HepG2 (cell line): ENCODE data around the gene ICOS. TPM values are rescaled to one million over a fixed set of nuclear protein-coding genes. Genes with fewer than 3 reads are reported as not detected.

Experiments used
- ATAC-seq: fragments of 200-7000 bp; cut with Tn5 transposase; 3 replicates; pipeline ENCODE4 v1.9.1; 2020; ENCODE audit warnings: mild to moderate bottlenecking, moderate library complexity
- Bru-seq: library from RNA; stranded (reverse); fragments of 400-500 nt; gene quantifications from one replicate; lab custom pipeline; 2021; lab: Mats Ljungman, UMichigan
- BruChase-seq, 2 experiments: library from RNA; stranded (reverse); fragments of 400-500 nt; gene quantifications; one replicate each; lab custom pipeline; 2021; lab: Mats Ljungman, UMichigan
- BruUV-seq: library from RNA; stranded (reverse); fragments of 400-500 nt; replicated peaks from 2 replicates; lab custom pipeline; 2021; lab: Mats Ljungman, UMichigan
- CTCF ChIA-PET: fragments of 300-600 bp; formaldehyde crosslinking; extraction: SDS; loops from one replicate; lab custom pipeline; 2021; ENCODE audit warnings: low total read pairs, inconsistent platforms, low intra/inter-chr PET ratio; lab: Yijun Ruan, JAX
- POLR2A ChIA-PET: fragments of 350-600 bp; sonication (Branson Sonifier 250); formaldehyde crosslinking; loops from one replicate; lab custom pipeline; 2020; ENCODE audit warnings: antibody characterized with exemption, inconsistent platforms; lab: Yijun Ruan, JAX
- DNase-seq: peaks from one replicate; pipeline ENCODE4 v3.0.0-alpha.2; 2015; ENCODE audit warnings: low spot score
- FAIRE-seq: peaks from 3 replicates; lab custom pipeline; 2011; peaks lifted over from hg19 to GRCh38; lab: Jason Lieb, UNC
- H2AFZ ChIP-seq: one replicate; pipeline ENCODE4 v1.6.1; 2011; ENCODE audit warnings: low read length, inconsistent platforms
- H3K27ac ChIP-seq: fragments of 300-600 bp; 3 replicates; pipeline ENCODE4 v1.8.0; 2011; ENCODE audit warnings: mixed run types, mild to moderate bottlenecking, mixed read lengths, low read length, inconsistent platforms; ENCODE audit not compliant: insufficient read depth; ENCODE audit errors: extremely low read length
- H3K27me3 ChIP-seq, 2 experiments: fragments of 200-600 bp in 1 of 2; 2 replicates in 1 of 2; 3 replicates in 1 of 2; pipeline versions ENCODE4 v1.6.0 to v1.8.0; 2011; ENCODE audit warnings: low read length in 2 of 2, mild to moderate bottlenecking in 2 of 2, moderate library complexity in 2 of 2, inconsistent platforms in 1 of 2; ENCODE audit not compliant: insufficient read depth in 2 of 2, control insufficient read depth in 1 of 2
- H3K36me3 ChIP-seq, 2 experiments: fragments of 200-600 bp in 1 of 2; replicated peaks in 1 of 2; 2 replicates in 1 of 2; 3 replicates in 1 of 2; pipeline versions ENCODE4 v1.5.1 to v1.8.0; 2011; ENCODE audit warnings: low read length in 2 of 2, inconsistent platforms in 1 of 2; ENCODE audit not compliant: insufficient read depth in 2 of 2, control insufficient read depth in 1 of 2
- H3K4me1 ChIP-seq: 2 replicates; pipeline ENCODE4 v1.5.1; 2012; ENCODE audit warnings: low read length, inconsistent platforms; ENCODE audit not compliant: insufficient read depth
- H3K4me2 ChIP-seq: 2 replicates; pipeline ENCODE4 v1.6.0; 2011; ENCODE audit warnings: low read depth, low read length, inconsistent platforms
- H3K4me3 ChIP-seq, 3 experiments: fragments of 200-600 bp in 1 of 3; sonication (generic), shearing (Covaris generic) in 1 of 3; replicated peaks in 1 of 3; 2 replicates each; pipeline ENCODE4 v1.5.1; 2011 to 2016; ENCODE audit warnings: low read length in 3 of 3, inconsistent platforms in 2 of 3, low read depth in 2 of 3, mild to moderate bottlenecking in 2 of 3, control low read depth in 1 of 3, mixed read lengths in 1 of 3; ENCODE audit not compliant: insufficient read depth in 1 of 3
- H3K79me2 ChIP-seq: one replicate; pipeline ENCODE4 v1.6.1; 2011; ENCODE audit warnings: low read length, inconsistent platforms; ENCODE audit not compliant: insufficient read depth
- H3K9ac ChIP-seq: 2 replicates; pipeline ENCODE4 v1.6.0; 2011; ENCODE audit warnings: mild to moderate bottlenecking, low read depth, low read length, inconsistent platforms; ENCODE audit not compliant: insufficient read depth
- H3K9me3 ChIP-seq: 2 replicates; pipeline ENCODE4 v1.5.1; 2012; ENCODE audit warnings: mild to moderate bottlenecking, low read length
- H4K20me1 ChIP-seq: 2 replicates; pipeline ENCODE4 v1.6.0; 2011; ENCODE audit warnings: inconsistent platforms, mild to moderate bottlenecking, low read length, moderate library complexity; ENCODE audit not compliant: insufficient read depth
- CEBPB ChIP-seq: IDR thresholded peaks from 2 replicates; pipeline ENCODE4 v1.6.1; 2011; ENCODE audit warnings: low read depth, low read length, improper control_type of control experiment, borderline replicate concordance
- DNMT1 ChIP-seq: sonication (generic); formaldehyde crosslinking; IDR thresholded peaks from 2 replicates; pipeline ENCODE4 v1.5.1; 2020; ENCODE audit warnings: mild to moderate bottlenecking, missing genetic modification reagents
- PHB2 ChIP-seq: fragments of 450-650 bp; IDR thresholded peaks from 2 replicates; pipeline ENCODE4 v1.6.1; 2018; ENCODE audit not compliant: partially characterized antibody
- RBFOX2 ChIP-seq: fragments of 200-400 bp; formaldehyde crosslinking; IDR thresholded peaks from 2 replicates; pipeline ENCODE4 v1.6.1; 2017; ENCODE audit warnings: low read depth, mild to moderate bottlenecking, low read length
- RCOR2 ChIP-seq: IDR thresholded peaks from 2 replicates; pipeline ENCODE4 v1.6.1; 2016; ENCODE audit warnings: missing biosample characterization, missing genetic modification reagents
- SNAPC2 ChIP-seq: sonication (generic); formaldehyde crosslinking; IDR thresholded peaks from 2 replicates; pipeline ENCODE4 v1.8.1; 2022; ENCODE audit warnings: mild to moderate bottlenecking, missing genetic modification reagents
- ZFP36L2 ChIP-seq: sonication (generic); formaldehyde crosslinking; IDR thresholded peaks from 2 replicates; pipeline ENCODE4 v1.4.0; 2020; ENCODE audit warnings: missing genetic modification reagents
- ZFYVE20 ChIP-seq: sonication (generic); formaldehyde crosslinking; IDR thresholded peaks from 2 replicates; pipeline ENCODE4 v1.8.0; 2023; ENCODE audit warnings: low read depth, mild to moderate bottlenecking, moderate library complexity, missing genetic modification reagents, borderline replicate concordance
- ZNF260 ChIP-seq: sonication (generic); formaldehyde crosslinking; IDR thresholded peaks from 2 replicates; pipeline ENCODE4 v1.4.0; 2020; ENCODE audit warnings: missing genetic modification reagents, low read depth, mild to moderate bottlenecking, borderline replicate concordance
- ZNF430 ChIP-seq: sonication (generic); formaldehyde crosslinking; IDR thresholded peaks from 2 replicates; pipeline ENCODE4 v1.9.0; 2021; ENCODE audit warnings: mild to moderate bottlenecking, missing genetic modification reagents
- ZNF772 ChIP-seq: sonication (generic); formaldehyde crosslinking; IDR thresholded peaks from 2 replicates; pipeline ENCODE4 v1.5.0; 2020; ENCODE audit warnings: mild to moderate bottlenecking, missing genetic modification reagents
- WGBS: methylation state at CpG from one replicate; pipeline ENCODE4 v1.1.6; 2017; ENCODE audit warnings: low lambda C conversion rate; 5-methylcytosine and 5-hydroxymethylcytosine counted together
- in situ Hi-C: cut with HindIII; loops from 2 replicates; pipeline ENCODE4 v1.10.0; 2017; ENCODE audit warnings: low pct_unique_long_range_greater_than_20kb; ENCODE audit not compliant: extremely low pct_ligation_motif_present
- intact Hi-C: fragments of 100-400 bp; cut with micrococcal nuclease; formaldehyde crosslinking; loops from one replicate; pipeline ENCODE4 v1.10.0; 2022; ENCODE audit not compliant: unreplicated experiment
- long read RNA-seq, 2 experiments: library from RNA in 1 of 2; library from polyadenylated mRNA in 1 of 2; stranded (forward) in 1 of 2; unstranded in 1 of 2; transcript quantifications; one replicate each; pipeline ENCODE4 v2.0.0, GENCODE V29; 2019 to 2022
- polyA minus RNA-seq, 3 experiments: library from RNA; depleted of rRNA, polyadenylated mRNA; stranded (reverse); fragments of >200 nt; gene quantifications; 2 replicates each; pipeline ENCODE4 v1.2.3, GENCODE V29; 2011; ENCODE audit warnings: low replicate concordance in 1 of 3
- polyA plus RNA-seq, 8 experiments: library from polyadenylated mRNA; depleted of rRNA in 3 of 8; stranded (reverse) in 7 of 8; unstranded in 1 of 8; fragments of >200 nt; fragmentation: Illumina TruSeq in 4 of 8; extraction: Trizol in 4 of 8; gene quantifications; 2 replicates each; pipeline versions ENCODE4 v1.2.1 to v1.2.3, GENCODE V29; 2011 to 2016; ENCODE audit warnings: low read depth in 4 of 8, missing spikeins in 1 of 8, mixed read lengths in 1 of 8; ENCODE audit not compliant: insufficient read depth in 1 of 8
- total RNA-seq, 5 experiments: library from RNA; depleted of rRNA; stranded (reverse); fragments of >200 nt; fragmentation: Illumina TruSeq; extraction: Trizol; gene quantifications; 2 replicates each; pipeline ENCODE4 v1.2.3, GENCODE V29; 2016; ENCODE audit warnings: low read depth in 1 of 5
- TF ChIP-seq, protein P1 (sequence below): sonication (generic); formaldehyde crosslinking; IDR thresholded peaks from 2 replicates; pipeline ENCODE4 v1.4.0; 2020; ENCODE audit warnings: missing genetic modification reagents

ICOS gene, protein sequence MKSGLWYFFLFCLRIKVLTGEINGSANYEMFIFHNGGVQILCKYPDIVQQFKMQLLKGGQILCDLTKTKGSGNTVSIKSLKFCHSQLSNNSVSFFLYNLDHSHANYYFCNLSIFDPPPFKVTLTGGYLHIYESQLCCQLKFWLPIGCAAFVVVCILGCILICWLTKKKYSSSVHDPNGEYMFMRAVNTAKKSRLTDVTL
- total RNA-seq (2016; rRNA removed; fragmentation: Illumina TruSeq; extraction: Trizol), result not detected in 2 replicates
- not detected in 2 replicates for total RNA-seq (2016; cell fraction: cytosol; rRNA removed; fragmentation: Illumina TruSeq; extraction: Trizol; ENCODE audit: low read depth)
- total RNA-seq (2016; cell fraction: insoluble cytoplasmic fraction; rRNA removed; fragmentation: Illumina TruSeq; extraction: Trizol), result not detected in 2 replicates
- not detected in 2 replicates for total RNA-seq (2016; cell fraction: membrane; rRNA removed; fragmentation: Illumina TruSeq; extraction: Trizol)
- total RNA-seq (2016; cell fraction: nucleus; rRNA removed; fragmentation: Illumina TruSeq; extraction: Trizol), result not detected in 2 replicates
- 0.03 TPM in 1 of 2 replicates, not detected in the other for polyA plus RNA-seq (2011; rRNA removed)
- not detected in 2 replicates for polyA plus RNA-seq (2011; cell fraction: cytosol; rRNA removed)
- polyA plus RNA-seq (2011; cell fraction: nucleus; rRNA removed), result not detected in 2 replicates
- polyA plus RNA-seq (2012), result not detected in 2 replicates
- not detected in 2 replicates for polyA plus RNA-seq (2016; cell fraction: cytosol; fragmentation: Illumina TruSeq; extraction: Trizol; ENCODE audit: low read depth)
- not detected in 2 replicates for polyA plus RNA-seq (2016; cell fraction: insoluble cytoplasmic fraction; fragmentation: Illumina TruSeq; extraction: Trizol; ENCODE audit: low read depth)
- polyA plus RNA-seq (2016; cell fraction: membrane; fragmentation: Illumina TruSeq; extraction: Trizol; ENCODE audit: low read depth), result not detected in 2 replicates
- not detected in 2 replicates for polyA plus RNA-seq (2016; cell fraction: nucleus; fragmentation: Illumina TruSeq; extraction: Trizol; ENCODE audit: insufficient read depth, low read depth)
- polyA minus RNA-seq (2011; rRNA and poly(A)+ RNA removed; ENCODE audit: low replicate concordance), result not detected in 2 replicates
- polyA minus RNA-seq (2011; cell fraction: cytosol; rRNA and poly(A)+ RNA removed), result not detected in 2 replicates
- polyA minus RNA-seq (2011; cell fraction: nucleus; rRNA and poly(A)+ RNA removed), result not detected in 2 replicates
- not detected for Bru-seq, nascent RNA
- BruChase-seq, experiment 1, labeled RNA remaining after a 6-hour chase, result not detected
- not detected for BruChase-seq, experiment 2, labeled RNA remaining after a 2-hour chase
- long read RNA-seq, experiment 1, result 0 reads
- long read RNA-seq, experiment 2, result 0 reads

DNA sequence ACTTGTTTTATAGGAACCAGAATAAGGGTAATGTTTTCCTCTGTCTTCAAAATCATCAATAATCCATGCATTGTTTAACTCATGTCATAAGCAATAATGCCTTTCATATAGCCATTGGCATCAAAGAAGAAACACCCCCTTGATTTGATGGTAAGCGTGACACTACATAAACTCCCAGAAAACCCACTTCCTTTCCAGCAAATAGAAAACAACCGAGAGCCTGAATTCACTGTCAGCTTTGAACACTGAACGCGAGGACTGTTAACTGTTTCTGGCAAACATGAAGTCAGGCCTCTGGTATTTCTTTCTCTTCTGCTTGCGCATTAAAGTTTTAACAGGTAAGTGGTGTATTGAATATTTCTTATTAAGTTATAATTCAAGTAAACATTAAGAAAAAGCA is at the start of gene ICOS:
Gene ICOS, plus strand, starts transcription at position 229 of the 400 bp plus-strand sequence. Its CDS starts 52 bp downstream, at position 281.
- no TSS peak for BruUV-seq
- ATAC-seq, result no peak

DNA sequence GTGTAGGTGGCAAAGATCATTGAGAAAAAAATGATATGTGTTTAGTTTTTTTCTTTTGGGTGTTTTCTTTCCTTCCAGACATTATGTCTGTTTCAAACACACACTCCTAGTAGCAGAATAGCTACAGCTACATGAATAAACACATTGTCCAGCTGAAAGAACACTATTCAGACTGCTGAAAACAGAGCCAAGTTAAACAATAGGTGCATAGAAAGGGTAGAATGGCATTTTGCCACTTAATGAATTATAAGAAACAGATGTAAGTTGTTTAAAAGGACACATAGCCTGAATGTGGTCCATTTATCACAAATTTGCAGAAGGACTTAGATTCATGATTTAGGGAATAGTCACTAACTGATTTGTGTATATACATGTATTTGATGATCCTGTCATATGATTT is 48.9 kb upstream of the ICOS start:
- H2AFZ ChIP-seq, result no peak overlapping the region
- H3K9me3 ChIP-seq, result no peaks in the 10 kb centered on the region
- H3K27me3 ChIP-seq, result peaks cover 0 to 4% of the 10 kb centered on the region in 2 experiments; a peak in 1 of 5 replicates
- intact Hi-C loops (no loop called here), in situ Hi-C loops (no loop called here)
- H3K27ac ChIP-seq, result no peak overlapping the region
- no peaks in the 10 kb centered on the region for H3K36me3 ChIP-seq
- H3K9ac ChIP-seq, result no peak overlapping the region
- H3K4me2 ChIP-seq, result no peak overlapping the region
- no peak overlapping the region for H3K4me3 ChIP-seq
- DNase-seq, result no peak
- CTCF ChIA-PET, result no interaction called here
- FAIRE-seq, result no peak
- no peak for ATAC-seq
- no peaks in the 10 kb centered on the region for H3K4me1 ChIP-seq
- no peaks in the 10 kb centered on the region for H3K79me2 ChIP-seq
- POLR2A ChIA-PET, result no interaction called here
- BruUV-seq, result no TSS peak
- H4K20me1 ChIP-seq, result no peaks in the 10 kb centered on the region
- no peak for TF ChIP-seq ZFYVE20
- no peak for TF ChIP-seq SNAPC2
- TF ChIP-seq, protein P1, sequence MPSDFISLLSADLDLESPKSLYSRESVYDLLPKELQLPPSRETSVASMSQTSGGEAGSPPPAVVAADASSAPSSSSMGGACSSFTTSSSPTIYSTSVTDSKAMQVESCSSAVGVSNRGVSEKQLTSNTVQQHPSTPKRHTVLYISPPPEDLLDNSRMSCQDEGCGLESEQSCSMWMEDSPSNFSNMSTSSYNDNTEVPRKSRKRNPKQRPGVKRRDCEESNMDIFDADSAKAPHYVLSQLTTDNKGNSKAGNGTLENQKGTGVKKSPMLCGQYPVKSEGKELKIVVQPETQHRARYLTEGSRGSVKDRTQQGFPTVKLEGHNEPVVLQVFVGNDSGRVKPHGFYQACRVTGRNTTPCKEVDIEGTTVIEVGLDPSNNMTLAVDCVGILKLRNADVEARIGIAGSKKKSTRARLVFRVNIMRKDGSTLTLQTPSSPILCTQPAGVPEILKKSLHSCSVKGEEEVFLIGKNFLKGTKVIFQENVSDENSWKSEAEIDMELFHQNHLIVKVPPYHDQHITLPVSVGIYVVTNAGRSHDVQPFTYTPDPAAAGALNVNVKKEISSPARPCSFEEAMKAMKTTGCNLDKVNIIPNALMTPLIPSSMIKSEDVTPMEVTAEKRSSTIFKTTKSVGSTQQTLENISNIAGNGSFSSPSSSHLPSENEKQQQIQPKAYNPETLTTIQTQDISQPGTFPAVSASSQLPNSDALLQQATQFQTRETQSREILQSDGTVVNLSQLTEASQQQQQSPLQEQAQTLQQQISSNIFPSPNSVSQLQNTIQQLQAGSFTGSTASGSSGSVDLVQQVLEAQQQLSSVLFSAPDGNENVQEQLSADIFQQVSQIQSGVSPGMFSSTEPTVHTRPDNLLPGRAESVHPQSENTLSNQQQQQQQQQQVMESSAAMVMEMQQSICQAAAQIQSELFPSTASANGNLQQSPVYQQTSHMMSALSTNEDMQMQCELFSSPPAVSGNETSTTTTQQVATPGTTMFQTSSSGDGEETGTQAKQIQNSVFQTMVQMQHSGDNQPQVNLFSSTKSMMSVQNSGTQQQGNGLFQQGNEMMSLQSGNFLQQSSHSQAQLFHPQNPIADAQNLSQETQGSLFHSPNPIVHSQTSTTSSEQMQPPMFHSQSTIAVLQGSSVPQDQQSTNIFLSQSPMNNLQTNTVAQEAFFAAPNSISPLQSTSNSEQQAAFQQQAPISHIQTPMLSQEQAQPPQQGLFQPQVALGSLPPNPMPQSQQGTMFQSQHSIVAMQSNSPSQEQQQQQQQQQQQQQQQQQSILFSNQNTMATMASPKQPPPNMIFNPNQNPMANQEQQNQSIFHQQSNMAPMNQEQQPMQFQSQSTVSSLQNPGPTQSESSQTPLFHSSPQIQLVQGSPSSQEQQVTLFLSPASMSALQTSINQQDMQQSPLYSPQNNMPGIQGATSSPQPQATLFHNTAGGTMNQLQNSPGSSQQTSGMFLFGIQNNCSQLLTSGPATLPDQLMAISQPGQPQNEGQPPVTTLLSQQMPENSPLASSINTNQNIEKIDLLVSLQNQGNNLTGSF (CRISPR knock-in tag), result no peak
- no peak for TF ChIP-seq ZFP36L2 (CRISPR knock-in tag)
- no peak for TF ChIP-seq CEBPB
- TF ChIP-seq PHB2, result no peak

More for the DNA sequence above, at the start of gene ICOS:
- ChIA-PET POLR2A (no interaction called here), CTCF (no interaction called here)
- no peak within 1 kb of the TSS for H3K4me3 ChIP-seq
- H3K36me3 ChIP-seq, result no peaks in the 10 kb centered on the region
- no peaks in the 10 kb centered on the region for H3K9me3 ChIP-seq
- FAIRE-seq, result no peak
- H3K9ac ChIP-seq, result no peak within 1 kb of the TSS
- no peak within 1 kb of the TSS for H2AFZ ChIP-seq
- TF ChIP-seq ZNF260 (CRISPR knock-in tag), result no peak
- no peak for TF ChIP-seq ZNF430 (CRISPR knock-in tag)
- no peak for TF ChIP-seq DNMT1 (CRISPR knock-in tag)
- TF ChIP-seq RCOR2 (CRISPR knock-in tag), result no peak
- no peak for TF ChIP-seq RBFOX2
- TF ChIP-seq ZNF772 (CRISPR knock-in tag), result no peak
- H3K4me1 ChIP-seq, result no peaks in the 10 kb centered on the region
- H4K20me1 ChIP-seq, result no peaks in the 10 kb centered on the region
- in situ Hi-C loops, result no loop called here
- H3K27ac ChIP-seq, result no peak within 1 kb of the TSS
- no peak for DNase-seq
- intact Hi-C loops, result no loop called here
- 59% methylated on average over 5 of the region's 5 CpGs for WGBS
- peaks cover 0 to 8% of the 10 kb centered on the region in 2 experiments; a peak in 1 of 5 replicates for H3K27me3 ChIP-seq
- no peaks in the 10 kb centered on the region for H3K79me2 ChIP-seq
- no peak within 1 kb of the TSS for H3K4me2 ChIP-seq
